Ishikawa (cell line): ENCODE data around the gene HAP1.

Experiments
- CEBPB ChIP-seq: IDR thresholded peaks from 2 replicates; pipeline ENCODE4 v1.6.1; 2012
- CREB1 ChIP-seq: IDR thresholded peaks from 2 replicates; pipeline ENCODE4 v1.6.1; 2012; ENCODE audit warnings: low read depth
- EGR1 ChIP-seq: IDR thresholded peaks from 2 replicates; pipeline ENCODE4 v1.6.1; 2012
- EP300 ChIP-seq: IDR thresholded peaks from 2 replicates; pipeline ENCODE4 v1.6.1; 2012; ENCODE audit warnings: borderline replicate concordance
- FOXM1 ChIP-seq: IDR thresholded peaks from 2 replicates; pipeline ENCODE4 v1.6.1; 2012; ENCODE audit warnings: low read depth, borderline replicate concordance
- NFIC ChIP-seq: IDR thresholded peaks from 2 replicates; pipeline ENCODE4 v1.6.1; 2012
- RAD21 ChIP-seq: IDR thresholded peaks from 2 replicates; pipeline ENCODE4 v1.6.1; 2012; ENCODE audit warnings: low read depth
- TAF1 ChIP-seq: IDR thresholded peaks from 2 replicates; pipeline ENCODE4 v1.6.1; 2012; ENCODE audit warnings: low read depth, mild to moderate bottlenecking
- TCF12 ChIP-seq: IDR thresholded peaks from 2 replicates; pipeline ENCODE4 v1.6.1; 2012; ENCODE audit warnings: low read depth
- TEAD4 ChIP-seq: IDR thresholded peaks from 2 replicates; pipeline ENCODE4 v1.6.1; 2012
- YY1 ChIP-seq: IDR thresholded peaks from 2 replicates; pipeline ENCODE4 v1.6.1; 2012; ENCODE audit warnings: low read depth
- ZBTB7A ChIP-seq: IDR thresholded peaks from 2 replicates; pipeline ENCODE4 v1.6.1; 2012; ENCODE audit warnings: low read depth
- TF ChIP-seq, protein P1 (sequence below): IDR thresholded peaks from 2 replicates; pipeline ENCODE4 v1.6.1; 2012
- TF ChIP-seq, protein P2 (sequence below): IDR thresholded peaks from 2 replicates; pipeline ENCODE4 v1.6.1; 2012; ENCODE audit warnings: low read depth, mild to moderate bottlenecking
- TF ChIP-seq, protein P3 (sequence below): IDR thresholded peaks from 2 replicates; pipeline ENCODE4 v1.6.1; 2012

Gene HAP1

DNA sequence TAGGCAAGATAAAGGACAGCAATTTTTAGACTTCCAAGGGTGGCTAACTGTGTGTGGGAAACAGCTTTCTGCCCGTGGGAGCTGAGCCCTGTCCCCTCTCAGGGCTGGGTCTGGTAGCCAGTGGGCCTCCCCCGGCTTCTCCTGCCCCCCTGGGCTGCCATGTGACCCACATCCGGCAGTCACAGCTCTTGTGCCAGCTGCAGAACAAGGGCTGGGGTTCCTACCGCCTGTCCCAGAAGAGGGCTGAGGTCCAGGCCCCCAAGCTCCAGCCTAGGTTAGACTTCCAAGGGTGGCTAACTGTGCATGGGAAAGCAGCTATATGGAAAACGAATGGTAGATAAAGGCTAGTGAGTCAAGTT is 16.2 kb downstream of the HAP1 start:
- TF ChIP-seq, protein P1, sequence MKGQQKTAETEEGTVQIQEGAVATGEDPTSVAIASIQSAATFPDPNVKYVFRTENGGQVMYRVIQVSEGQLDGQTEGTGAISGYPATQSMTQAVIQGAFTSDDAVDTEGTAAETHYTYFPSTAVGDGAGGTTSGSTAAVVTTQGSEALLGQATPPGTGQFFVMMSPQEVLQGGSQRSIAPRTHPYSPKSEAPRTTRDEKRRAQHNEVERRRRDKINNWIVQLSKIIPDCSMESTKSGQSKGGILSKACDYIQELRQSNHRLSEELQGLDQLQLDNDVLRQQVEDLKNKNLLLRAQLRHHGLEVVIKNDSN = no peak
- no peak for TF ChIP-seq CEBPB
- TF ChIP-seq, protein P2, sequence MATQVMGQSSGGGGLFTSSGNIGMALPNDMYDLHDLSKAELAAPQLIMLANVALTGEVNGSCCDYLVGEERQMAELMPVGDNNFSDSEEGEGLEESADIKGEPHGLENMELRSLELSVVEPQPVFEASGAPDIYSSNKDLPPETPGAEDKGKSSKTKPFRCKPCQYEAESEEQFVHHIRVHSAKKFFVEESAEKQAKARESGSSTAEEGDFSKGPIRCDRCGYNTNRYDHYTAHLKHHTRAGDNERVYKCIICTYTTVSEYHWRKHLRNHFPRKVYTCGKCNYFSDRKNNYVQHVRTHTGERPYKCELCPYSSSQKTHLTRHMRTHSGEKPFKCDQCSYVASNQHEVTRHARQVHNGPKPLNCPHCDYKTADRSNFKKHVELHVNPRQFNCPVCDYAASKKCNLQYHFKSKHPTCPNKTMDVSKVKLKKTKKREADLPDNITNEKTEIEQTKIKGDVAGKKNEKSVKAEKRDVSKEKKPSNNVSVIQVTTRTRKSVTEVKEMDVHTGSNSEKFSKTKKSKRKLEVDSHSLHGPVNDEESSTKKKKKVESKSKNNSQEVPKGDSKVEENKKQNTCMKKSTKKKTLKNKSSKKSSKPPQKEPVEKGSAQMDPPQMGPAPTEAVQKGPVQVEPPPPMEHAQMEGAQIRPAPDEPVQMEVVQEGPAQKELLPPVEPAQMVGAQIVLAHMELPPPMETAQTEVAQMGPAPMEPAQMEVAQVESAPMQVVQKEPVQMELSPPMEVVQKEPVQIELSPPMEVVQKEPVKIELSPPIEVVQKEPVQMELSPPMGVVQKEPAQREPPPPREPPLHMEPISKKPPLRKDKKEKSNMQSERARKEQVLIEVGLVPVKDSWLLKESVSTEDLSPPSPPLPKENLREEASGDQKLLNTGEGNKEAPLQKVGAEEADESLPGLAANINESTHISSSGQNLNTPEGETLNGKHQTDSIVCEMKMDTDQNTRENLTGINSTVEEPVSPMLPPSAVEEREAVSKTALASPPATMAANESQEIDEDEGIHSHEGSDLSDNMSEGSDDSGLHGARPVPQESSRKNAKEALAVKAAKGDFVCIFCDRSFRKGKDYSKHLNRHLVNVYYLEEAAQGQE = no peak

DNA sequence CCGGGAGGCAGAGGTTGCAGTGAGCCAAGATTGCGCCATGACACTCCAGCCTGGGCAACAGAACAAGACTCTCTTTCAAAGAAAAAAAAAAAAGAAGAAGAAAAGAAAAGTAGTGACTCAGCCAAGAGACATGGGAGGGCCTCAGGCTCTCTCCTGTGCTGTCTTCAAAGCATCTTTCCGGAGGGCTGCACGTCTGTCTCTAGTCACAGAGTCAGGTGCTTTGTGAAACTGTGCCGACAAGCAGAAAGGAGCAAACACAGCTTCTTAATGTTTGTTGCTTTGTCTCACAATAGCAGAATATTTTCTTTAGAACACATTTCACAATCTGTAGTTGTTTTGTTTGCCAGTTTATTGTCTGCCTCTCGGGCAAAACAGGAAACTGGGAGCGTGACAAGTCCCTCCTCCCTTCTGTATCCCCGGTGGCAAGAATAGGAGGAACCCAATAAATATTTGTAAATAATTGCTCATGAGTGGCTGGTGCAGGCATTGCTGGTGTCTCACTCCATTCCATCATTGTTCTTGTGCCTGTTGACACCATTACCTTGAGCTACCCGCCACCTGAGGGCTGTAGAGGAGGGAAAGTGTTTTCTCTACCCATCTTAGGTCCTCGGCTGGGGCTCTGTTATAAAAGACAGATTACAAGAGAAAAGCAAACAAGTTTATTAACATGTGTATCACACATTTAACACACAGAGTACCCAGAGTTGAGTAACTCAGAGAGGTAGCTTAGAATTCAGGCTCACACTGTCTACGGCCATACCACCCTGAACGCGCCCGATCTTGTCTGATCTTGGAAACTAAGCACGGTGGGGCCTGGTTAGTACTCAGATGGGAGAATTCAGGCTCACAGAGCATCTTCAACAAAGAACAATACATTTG is 16.8 kb downstream of the HAP1 start:
- TF ChIP-seq TEAD4 = no peak

DNA sequence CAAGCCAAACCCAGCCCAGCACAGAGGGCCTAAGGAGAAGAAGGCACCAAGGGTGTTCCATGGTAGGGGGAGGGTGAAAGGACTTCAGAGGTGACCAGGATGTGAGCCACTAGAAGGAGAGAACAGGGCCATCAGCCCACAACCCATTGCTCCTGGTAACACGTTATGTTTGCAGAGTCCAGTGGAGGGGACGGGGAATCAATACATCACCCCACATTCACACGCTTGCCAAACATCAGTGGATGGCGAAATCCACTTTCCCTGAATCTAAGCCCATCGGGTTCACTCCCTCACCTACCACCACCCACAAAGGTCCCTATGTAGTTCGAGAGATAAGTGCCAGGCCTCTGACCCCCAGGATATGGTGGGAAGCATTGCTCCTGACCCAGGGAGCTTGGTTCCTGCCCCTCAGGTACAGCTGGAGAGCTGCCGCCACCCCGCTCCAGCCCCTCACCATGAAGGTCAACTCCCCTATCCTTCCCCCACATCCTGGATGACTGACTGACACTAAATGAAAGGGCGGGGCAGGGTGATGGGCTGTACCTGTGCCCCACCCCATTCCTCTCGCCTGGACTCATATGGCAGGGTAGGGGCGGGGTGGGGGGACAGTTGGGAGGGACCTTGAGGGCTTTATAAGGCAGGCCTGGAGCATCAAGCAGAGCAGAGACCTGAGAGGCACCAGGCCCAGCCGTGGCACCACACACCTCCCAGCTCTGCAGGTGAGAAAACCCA is 22.6 kb downstream of the HAP1 start, which contains the start of gene GAST:
TSS of gene GAST (plus strand) at position 663 of the 732 bp plus-strand sequence. CDS start 3,106 bp downstream, outside the sequence.
- TF ChIP-seq FOXM1 (no peak), ZBTB7A (no peak), YY1 (no peak), TEAD4 (no peak), CEBPB (no peak), RAD21 (no peak), CREB1 (no peak), EGR1 (no peak), TAF1 (no peak), NFIC (no peak), EP300 (no peak), TCF12 (no peak)
- TF ChIP-seq, protein P1 = no peak
- TF ChIP-seq, protein P3, sequence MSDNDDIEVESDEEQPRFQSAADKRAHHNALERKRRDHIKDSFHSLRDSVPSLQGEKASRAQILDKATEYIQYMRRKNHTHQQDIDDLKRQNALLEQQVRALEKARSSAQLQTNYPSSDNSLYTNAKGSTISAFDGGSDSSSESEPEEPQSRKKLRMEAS = no peak
- TF ChIP-seq, protein P2 = no peak

DNA sequence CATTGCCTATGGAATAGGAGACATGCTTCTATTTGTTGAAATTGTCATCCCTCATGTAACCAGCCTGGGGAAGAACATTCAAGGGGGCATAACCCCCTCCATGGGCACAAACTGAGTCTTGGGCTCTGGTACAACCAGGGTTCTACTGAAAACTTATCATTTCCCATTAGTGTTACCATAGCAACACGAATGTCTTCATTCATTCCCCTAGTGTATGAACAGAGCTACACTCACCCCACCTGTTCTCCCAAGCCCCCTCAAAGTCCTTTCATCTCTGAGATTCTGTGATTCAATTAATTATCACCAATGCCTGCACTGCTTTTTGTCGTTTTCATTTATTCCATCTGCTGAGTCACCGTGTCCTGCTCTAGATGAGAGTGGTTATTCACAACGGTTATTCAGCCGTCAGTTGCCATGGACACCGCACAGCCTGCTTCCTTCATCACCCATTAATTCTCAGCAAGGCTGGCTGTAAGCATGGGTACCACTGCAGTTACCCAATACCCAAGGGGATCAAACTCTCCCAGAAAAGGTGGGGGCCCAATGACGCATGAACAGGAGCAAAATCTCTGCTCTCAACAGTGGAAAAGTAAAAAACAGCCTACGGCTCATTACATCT is 23.9 kb downstream of the HAP1 start:
- TF ChIP-seq ZBTB7A (no peak), EP300 (no peak), RAD21 (no peak), TCF12 (no peak), CEBPB (no peak), CREB1 (no peak), TEAD4 (no peak), NFIC (no peak), FOXM1 (no peak), YY1 (no peak), EGR1 (no peak), TAF1 (no peak)
- TF ChIP-seq, protein P1 = no peak
- TF ChIP-seq, protein P2 = no peak
- TF ChIP-seq, protein P3 = no peak
